ENCODE measurements around the gene PSMD2. TPM values are rescaled to one million over a fixed set of nuclear protein-coding genes. Genes with fewer than 3 reads are reported as not detected.
A peak's percentile ranks its signal among the peaks of the same experiment; 100 is the strongest.

Gene PSMD2
- total RNA-seq, 1 experiment from 2014 or later: 344 TPM

DNA sequence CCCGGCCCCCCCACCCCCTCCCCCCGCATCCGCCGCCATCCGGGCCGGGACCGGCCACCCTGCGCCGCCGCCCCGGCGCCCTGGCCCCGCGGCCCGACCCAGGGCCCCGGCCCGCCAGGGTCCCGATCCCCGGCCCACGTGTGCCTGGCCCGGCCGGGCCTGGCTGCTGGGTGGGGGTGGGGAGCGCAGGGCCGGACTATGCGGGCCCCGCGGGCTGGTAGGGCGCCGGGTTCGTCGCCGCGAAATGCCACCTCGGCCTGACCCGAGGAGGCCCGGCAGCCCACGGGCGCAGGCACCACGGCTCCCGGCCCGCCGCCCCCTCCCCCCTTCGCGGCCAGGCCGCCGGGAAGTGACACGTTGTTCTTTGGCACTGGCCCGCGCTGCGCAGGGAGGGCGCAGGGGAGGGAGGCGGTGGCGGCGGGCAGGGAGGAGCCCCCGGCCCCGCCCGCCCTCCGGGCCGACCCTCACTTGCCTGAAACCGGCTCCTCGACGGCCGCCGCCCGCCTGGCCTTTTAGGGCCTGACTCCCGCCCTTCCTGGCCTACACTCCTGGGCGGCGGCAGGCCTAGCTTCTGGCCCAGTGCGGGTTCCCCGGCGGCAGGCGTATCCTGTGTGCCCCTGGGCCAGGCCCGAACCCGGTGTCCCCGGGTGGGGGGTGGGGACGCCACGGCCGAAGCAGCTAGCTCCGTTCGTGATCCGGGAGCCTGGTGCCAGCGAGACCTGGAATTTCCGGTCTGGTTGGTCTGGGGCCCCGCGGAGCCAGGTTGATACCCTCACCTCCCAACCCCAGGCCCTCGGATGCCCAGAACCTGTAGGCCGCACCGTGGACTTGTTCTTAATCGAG lies 15.9 kb downstream of the PSMD2 start:
- H3K79me2 ChIP-seq (ENCODE audit: insufficient read depth, low read length): peaks cover 42% of the 10 kb centered on the region
- H3K18ac ChIP-seq (ENCODE audit: insufficient read length, low read depth, low read length): peak overlapping the region; percentile 24
- no peak overlapping the region for H2BK20ac ChIP-seq (ENCODE audit: low read depth, low read length, poor library complexity, severe bottlenecking)
- no peak overlapping the region for H3K23ac ChIP-seq (ENCODE audit: insufficient read length, low read depth, low read length)
- no peak overlapping the region for H4K8ac ChIP-seq (replicated peaks; ENCODE audit: insufficient read length, low read depth, low read length)
- H3K9me3 ChIP-seq (ENCODE audit: control insufficient read depth, low read depth, low read length): no peaks in the 10 kb centered on the region
- H3K4me1 Mint-ChIP-seq: peaks cover 26 to 27% of the 10 kb centered on the region in 2 experiments
- peaks cover 22 to 43% (median 32%) of the 10 kb centered on the region in 3 experiments; a peak in 6 of 7 replicates for H3K36me3 Mint-ChIP-seq (ENCODE audit: insufficient read depth in 1 of 3, low read depth in 3 of 3)
- no peak overlapping the region for H2BK15ac ChIP-seq (ENCODE audit: low read depth, low read length)
- H2BK120ac ChIP-seq (ENCODE audit: low read depth, low read length, poor library complexity, severe bottlenecking): no peak overlapping the region
- H3K9me3 Mint-ChIP-seq: no peaks in the 10 kb centered on the region
- H2AK5ac ChIP-seq (ENCODE audit: insufficient read length, low read length): no peak overlapping the region
- peak overlapping the region; percentile 85 for H3K9ac ChIP-seq (ENCODE audit: extremely low read depth, insufficient read length, low read length)
- no peak overlapping the region for H3K56ac ChIP-seq (ENCODE audit: insufficient read length, low read depth, low read length)
- H3K27me3 Mint-ChIP-seq (ENCODE audit: low read depth): no peaks in the 10 kb centered on the region
- H2BK5ac ChIP-seq (ENCODE audit: insufficient read length, low read length): no peak overlapping the region
- peaks cover 6% of the 10 kb centered on the region for H3K79me1 ChIP-seq (ENCODE audit: insufficient read depth, low read depth, low read length, poor library complexity, severe bottlenecking)
- H4K5ac ChIP-seq (ENCODE audit: insufficient read length, low read depth, low read length): no peak overlapping the region
- H3K4ac ChIP-seq (ENCODE audit: low read depth, low read length): no peak overlapping the region
- H4K20me1 ChIP-seq (ENCODE audit: control insufficient read depth, insufficient read depth, insufficient read length): no peaks in the 10 kb centered on the region
- H4K91ac ChIP-seq (ENCODE audit: insufficient read length, low read depth, low read length): no peak overlapping the region
- H3K4me2 ChIP-seq (ENCODE audit: insufficient read depth, insufficient read length, low read length): peak overlapping the region; percentile 97
- TF ChIP-seq, protein P1, sequence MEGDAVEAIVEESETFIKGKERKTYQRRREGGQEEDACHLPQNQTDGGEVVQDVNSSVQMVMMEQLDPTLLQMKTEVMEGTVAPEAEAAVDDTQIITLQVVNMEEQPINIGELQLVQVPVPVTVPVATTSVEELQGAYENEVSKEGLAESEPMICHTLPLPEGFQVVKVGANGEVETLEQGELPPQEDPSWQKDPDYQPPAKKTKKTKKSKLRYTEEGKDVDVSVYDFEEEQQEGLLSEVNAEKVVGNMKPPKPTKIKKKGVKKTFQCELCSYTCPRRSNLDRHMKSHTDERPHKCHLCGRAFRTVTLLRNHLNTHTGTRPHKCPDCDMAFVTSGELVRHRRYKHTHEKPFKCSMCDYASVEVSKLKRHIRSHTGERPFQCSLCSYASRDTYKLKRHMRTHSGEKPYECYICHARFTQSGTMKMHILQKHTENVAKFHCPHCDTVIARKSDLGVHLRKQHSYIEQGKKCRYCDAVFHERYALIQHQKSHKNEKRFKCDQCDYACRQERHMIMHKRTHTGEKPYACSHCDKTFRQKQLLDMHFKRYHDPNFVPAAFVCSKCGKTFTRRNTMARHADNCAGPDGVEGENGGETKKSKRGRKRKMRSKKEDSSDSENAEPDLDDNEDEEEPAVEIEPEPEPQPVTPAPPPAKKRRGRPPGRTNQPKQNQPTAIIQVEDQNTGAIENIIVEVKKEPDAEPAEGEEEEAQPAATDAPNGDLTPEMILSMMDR (conservative IDR thresholded peaks at IDR 0.05): no peak
- peak overlapping the region in 2 of 3 experiments; percentile 55 to 96; a peak in 3 of 7 replicates for H3K27ac Mint-ChIP-seq
- H3K27me3 ChIP-seq (ENCODE audit: insufficient read depth, low read length): no peaks in the 10 kb centered on the region
- peaks cover 10% of the 10 kb centered on the region for H3K23me2 ChIP-seq (ENCODE audit: insufficient read length, low read depth, low read length, poor library complexity, severe bottlenecking)
- DNase-seq: no peak
- H3K27ac ChIP-seq (ENCODE audit: insufficient read length, low read depth, low read length): no peak overlapping the region
- H2AFZ ChIP-seq (ENCODE audit: low read length): no peak overlapping the region
- peaks cover 8% of the 10 kb centered on the region; the same call in 1 of the 2 replicates for H3K4me1 ChIP-seq (ENCODE audit: insufficient read depth, low read length)
- no CpG with 5 or more reads among the region's 89 CpGs for WGBS (ENCODE audit: extremely low coverage, insufficient read length, low lambda C conversion rate)
- H3T11ph ChIP-seq (ENCODE audit: low read length): no peak overlapping the region
- H3K4me3 Mint-ChIP-seq: peak overlapping the region; percentile 87 to 93
- H3K14ac ChIP-seq (ENCODE audit: insufficient read depth, low read length): peak overlapping the region; percentile 68
- no peak overlapping the region for H2BK12ac ChIP-seq (ENCODE audit: insufficient read length, low read depth, low read length)
